NCI-H446 treated with DMSO at 0.1 percent for 48 hours (cell line): ENCODE measurements around the gene SLC3A2.
A peak's percentile ranks its signal among the peaks of the same experiment; 100 is the strongest.

Experiments used
- DNase-seq: peaks from one replicate; lab custom pipeline; 2025; lab: John Stamatoyannopoulos, UW

Gene SLC3A2

GRCh38 chr11:62880231-62880802 is 379 bp upstream of the SLC3A2 start:
- DNase-seq = no peak

- DNase-seq = peak; percentile 85
These were observed 1.1 kb downstream of the SLC3A2 start for GRCh38 chr11:62881579-62882430.

- no peak for DNase-seq
These were observed 1.7 kb downstream of the SLC3A2 start for GRCh38 chr11:62882431-62882749.

- DNase-seq = no peak
These were observed 2.2 kb downstream of the SLC3A2 start for GRCh38 chr11:62882788-62883501.

GRCh38 chr11:62883673-62884072 is 3.0 kb downstream of the SLC3A2 start:
- no peak for DNase-seq

GRCh38 chr11:62885137-62885750 is 4.5 kb downstream of the SLC3A2 start:
- no peak for DNase-seq

GRCh38 chr11:62888406-62888805 is 7.7 kb downstream of the SLC3A2 start:
- DNase-seq = no peak

GRCh38 chr11:62889126-62889483 is 8.4 kb downstream of the SLC3A2 start:
- no peak for DNase-seq

GRCh38 chr11:62889484-62890437 is 9.1 kb downstream of the SLC3A2 start:
- no peak for DNase-seq

- DNase-seq = no peak
These were observed 11.6 kb downstream of the SLC3A2 start for GRCh38 chr11:62892077-62892922.

- DNase-seq = no peak
These were observed 14.8 kb downstream of the SLC3A2 start for GRCh38 chr11:62895501-62895900.

- no peak for DNase-seq
These were observed 15.4 kb downstream of the SLC3A2 start for GRCh38 chr11:62896049-62896448.

GRCh38 chr11:62897311-62897710 is 16.6 kb downstream of the SLC3A2 start:
- no peak for DNase-seq

- DNase-seq = no peak
These were observed 17.3 kb downstream of the SLC3A2 start for GRCh38 chr11:62898027-62898426.

- no peak for DNase-seq
These were observed 22.2 kb downstream of the SLC3A2 start for GRCh38 chr11:62902932-62903331.

- DNase-seq = no peak
These were observed 24.6 kb downstream of the SLC3A2 start for GRCh38 chr11:62905296-62905695.

GRCh38 chr11:62905927-62906531 is 25.3 kb downstream of the SLC3A2 start:
- DNase-seq = peak; percentile 24

GRCh38 chr11:62908468-62909072 is 27.9 kb downstream of the SLC3A2 start:
- no peak for DNase-seq

- no peak for DNase-seq
These were observed 28.6 kb downstream of the SLC3A2 start for GRCh38 chr11:62909107-62909894.
